GM18511 (cell line): ENCODE measurements around the gene SPPL3.
"Not testable (repeated sequence)": the region's sequence is repeated elsewhere in the genome, so short reads cannot be mapped to it uniquely, and the experiment has no call there.

Experiments used
- ATAC-seq: cut with Tn5 transposase; IDR thresholded peaks from one replicate; pipeline ENCODE4 v1.9.1; 2021; ENCODE audit warnings: mild to moderate bottlenecking, moderate library complexity; ENCODE audit not compliant: unreplicated experiment

The SPPL3 gene

GRCh38 chr12:120845696-120846095, 58.5 kb downstream of the SPPL3 start:
- ATAC-seq = no peak

DNA sequence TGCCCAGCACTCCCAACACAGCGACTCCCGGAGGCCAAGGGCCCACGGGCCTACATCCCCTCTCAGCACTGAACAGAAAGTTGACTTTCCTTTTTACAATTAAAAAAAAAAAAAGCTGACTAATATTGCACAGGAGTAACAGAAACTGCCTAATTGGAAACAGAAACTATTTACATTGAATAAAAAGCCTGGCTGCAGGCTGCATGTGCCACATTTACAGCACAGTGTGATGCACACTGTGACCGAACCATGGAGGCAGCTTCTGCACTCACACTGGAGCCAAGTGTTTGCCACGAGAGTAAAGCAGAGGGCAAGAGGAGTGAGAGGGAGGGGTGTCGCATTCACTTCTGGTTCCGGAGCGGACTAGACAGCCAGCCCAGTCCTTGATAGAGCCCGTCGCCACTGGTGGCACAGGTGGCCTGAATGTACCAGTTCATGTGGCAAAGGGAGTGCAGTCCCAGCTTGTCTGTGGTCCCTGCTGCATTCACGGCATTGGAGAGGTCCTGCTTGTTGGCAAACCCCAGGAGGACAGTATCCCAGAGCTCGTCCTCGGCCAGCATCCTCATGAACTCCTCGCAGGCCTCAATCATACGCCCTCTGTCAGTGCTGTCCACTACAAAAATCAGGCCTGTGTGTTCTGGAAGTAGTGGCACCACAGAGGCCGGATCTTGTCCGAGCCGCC, 59.2 kb downstream of the SPPL3 start:
- no peak for ATAC-seq

- no peak for ATAC-seq
Measured at GRCh38 chr12:120844297-120844696, 59.9 kb downstream of the SPPL3 start.

- ATAC-seq = no peak
Measured at GRCh38 chr12:120843472-120843871, 60.7 kb downstream of the SPPL3 start.

DNA sequence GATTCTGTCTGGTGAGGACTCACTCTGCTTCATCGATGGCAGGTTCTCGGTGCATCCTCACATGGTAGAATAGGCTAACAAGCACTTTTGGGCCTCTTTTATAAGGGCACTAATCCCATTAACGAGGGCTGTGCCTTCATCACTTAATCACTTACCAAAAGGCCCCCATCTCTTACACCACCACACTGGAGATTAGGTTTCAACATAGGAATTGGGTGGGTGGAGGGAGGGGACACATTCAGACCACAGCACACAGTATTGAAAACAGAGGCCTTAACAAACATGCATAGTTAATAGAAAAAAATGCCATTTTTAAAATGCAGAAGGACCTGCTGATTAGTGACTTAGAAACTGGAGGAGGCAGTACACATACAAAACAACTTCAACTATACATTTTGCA, 61.6 kb downstream of the SPPL3 start:
- ATAC-seq = no peak

- no peak for ATAC-seq
Measured at GRCh38 chr12:120841525-120841924, 62.6 kb downstream of the SPPL3 start.

DNA sequence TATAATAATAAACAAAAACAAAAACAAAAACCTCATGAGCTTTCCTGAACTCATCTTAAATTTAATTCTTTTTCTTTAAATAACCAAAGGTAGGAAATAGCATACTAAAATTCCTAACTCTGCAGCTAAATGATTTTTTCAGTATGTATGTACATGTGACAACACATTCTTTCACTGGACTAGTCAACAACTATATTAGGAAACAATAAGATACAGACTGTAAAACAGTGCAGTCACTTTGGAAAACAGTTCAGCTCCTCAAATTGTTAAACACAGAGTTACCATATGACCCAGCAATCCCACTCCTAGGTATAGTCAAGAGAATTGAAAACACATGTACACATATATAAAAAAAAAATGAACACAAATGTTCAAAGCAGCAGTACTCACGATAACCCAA, 64.7 kb downstream of the SPPL3 start:
- no peak for ATAC-seq

- not testable (repeated sequence) for ATAC-seq
Measured at GRCh38 chr12:120838629-120839383, 65.4 kb downstream of the SPPL3 start.

GRCh38 chr12:120836114-120836684, 68.0 kb downstream of the SPPL3 start:
- no peak for ATAC-seq

DNA sequence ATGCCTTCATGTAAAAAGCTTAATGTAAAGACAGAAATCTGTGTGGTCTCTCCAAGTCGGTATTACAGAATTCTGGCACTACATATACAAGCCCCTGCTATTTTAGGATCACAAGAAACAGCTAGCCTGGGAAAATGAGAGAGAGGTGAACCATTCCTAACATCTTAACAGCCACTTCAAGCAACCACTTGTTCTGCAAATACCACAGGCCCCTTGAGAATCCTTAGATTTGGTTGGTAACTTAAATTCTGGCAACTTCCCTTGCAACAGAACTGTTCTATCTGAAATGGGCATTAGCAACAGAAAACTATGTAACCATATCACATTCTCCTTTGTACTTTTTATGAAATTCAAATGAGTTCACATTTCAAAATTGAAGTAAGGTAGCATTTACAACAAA, 68.5 kb downstream of the SPPL3 start:
- no peak for ATAC-seq

GRCh38 chr12:120835304-120835612, 68.9 kb downstream of the SPPL3 start:
- ATAC-seq = no peak

GRCh38 chr12:120834489-120835303, 69.5 kb downstream of the SPPL3 start:
- no peak for ATAC-seq

DNA sequence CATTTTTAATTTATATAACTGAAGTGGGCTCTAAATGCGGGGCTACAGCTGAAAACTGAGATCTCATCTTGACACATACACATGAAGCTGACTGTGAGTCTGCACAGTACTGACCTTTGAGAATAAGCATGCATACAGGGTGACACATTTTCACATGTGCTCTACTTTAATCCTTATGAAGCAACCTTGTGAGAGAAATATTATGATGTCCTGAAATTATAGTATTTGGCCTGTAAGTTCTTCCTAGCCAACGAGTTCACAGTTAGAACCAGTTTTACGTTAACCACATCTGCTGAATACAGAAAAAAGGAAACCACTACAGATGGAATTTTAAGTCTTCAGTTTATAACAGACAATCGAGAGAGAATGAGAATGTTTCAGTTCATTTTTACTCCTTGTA, 70.3 kb downstream of the SPPL3 start:
- ATAC-seq = no peak

GRCh38 chr12:120832737-120833136, 71.4 kb downstream of the SPPL3 start:
- no peak for ATAC-seq

DNA sequence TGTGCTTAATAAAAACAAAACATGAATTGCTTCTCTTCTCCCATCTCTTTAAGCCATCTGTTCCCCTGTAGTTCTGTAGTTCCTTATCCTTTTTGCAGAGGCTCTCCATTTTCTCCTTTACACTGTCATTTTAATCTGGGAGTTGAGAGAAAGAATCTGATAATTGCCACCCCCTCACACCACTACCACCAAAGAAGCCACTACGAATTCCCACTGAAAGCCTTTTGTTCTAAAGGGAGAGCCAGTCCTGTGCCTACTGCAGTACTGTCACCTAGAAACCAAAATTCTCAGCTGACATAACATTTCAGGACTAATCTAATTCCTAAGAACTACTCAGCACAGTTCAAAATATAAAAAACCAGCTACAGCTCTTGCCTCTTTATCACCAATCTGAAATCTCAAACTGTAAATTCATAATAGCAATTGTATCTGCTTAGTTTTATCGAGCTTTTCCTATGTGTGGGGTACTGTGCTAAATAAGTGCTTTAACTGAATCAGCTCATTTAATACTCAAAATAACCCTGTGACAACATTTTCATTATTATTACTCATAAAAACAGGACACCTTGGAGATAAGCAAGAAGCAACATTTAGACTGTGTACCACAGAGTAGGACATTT, 72.4 kb downstream of the SPPL3 start:
- ATAC-seq = no peak

- ATAC-seq = no peak
Measured at GRCh38 chr12:120830966-120831365, 73.2 kb downstream of the SPPL3 start.

DNA sequence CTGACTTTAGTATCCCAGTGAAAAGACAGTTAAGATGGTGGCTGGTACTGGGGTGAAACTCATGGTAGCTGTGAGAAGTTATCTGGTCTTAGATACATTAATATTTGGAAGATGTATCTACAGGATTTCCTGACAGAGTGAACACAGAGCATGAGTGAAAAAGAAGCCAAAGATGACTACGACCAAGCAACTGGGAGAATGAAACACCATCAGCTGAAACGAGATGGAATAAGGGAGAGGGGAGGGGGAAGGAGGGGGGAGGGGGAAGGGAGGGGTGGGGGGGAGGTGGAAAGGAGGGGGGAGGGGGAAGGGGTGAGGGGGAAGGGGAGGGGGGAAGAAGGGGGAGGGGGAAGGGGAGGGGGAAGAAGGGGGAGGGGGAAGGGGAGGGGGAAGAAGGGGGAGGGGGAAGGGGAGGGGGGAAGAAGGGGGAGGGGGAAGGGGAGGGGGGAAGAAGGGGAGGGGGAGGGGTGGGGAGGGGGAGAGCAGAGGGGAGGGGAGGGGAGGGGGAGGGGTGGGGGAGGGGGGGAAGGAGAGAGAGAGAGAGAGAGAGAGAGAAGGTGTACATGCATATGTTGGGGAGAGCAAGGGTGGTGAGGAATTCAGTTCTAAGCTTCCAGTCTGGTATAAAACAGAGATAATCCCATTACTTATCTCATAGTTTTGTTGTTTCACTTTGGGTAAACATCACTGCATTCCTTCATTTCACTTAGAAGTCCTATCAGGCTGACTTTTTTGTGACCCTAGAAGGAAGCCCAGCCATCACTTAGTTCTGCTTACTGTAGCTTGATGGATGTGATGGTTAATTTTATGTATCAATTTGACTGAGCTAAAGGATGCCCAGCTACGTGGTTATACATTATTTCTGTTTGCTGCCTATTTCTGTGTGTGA, 73.9 kb downstream of the SPPL3 start:
- no peak for ATAC-seq

GRCh38 chr12:120826335-120826734, 77.8 kb downstream of the SPPL3 start:
- ATAC-seq = no peak

DNA sequence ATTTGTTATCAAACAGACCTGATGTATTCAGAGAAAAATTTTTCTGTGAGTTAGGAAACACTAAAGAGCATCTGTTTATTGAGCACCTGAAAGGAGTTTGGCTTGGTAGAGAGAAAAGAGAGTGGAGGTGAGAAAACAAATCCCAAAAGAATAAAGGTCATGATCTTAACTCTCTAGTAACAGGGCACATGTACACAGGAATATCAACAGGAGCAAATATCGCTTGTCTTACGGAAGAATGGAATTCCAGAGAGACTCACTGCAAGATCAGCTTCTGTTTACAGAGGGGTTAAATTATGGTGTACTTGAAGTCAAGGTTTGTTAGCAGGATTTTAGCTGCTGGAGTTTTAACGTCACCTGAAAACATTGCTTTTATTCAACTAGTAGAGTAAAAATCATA, 78.8 kb downstream of the SPPL3 start:
- ATAC-seq = no peak

DNA sequence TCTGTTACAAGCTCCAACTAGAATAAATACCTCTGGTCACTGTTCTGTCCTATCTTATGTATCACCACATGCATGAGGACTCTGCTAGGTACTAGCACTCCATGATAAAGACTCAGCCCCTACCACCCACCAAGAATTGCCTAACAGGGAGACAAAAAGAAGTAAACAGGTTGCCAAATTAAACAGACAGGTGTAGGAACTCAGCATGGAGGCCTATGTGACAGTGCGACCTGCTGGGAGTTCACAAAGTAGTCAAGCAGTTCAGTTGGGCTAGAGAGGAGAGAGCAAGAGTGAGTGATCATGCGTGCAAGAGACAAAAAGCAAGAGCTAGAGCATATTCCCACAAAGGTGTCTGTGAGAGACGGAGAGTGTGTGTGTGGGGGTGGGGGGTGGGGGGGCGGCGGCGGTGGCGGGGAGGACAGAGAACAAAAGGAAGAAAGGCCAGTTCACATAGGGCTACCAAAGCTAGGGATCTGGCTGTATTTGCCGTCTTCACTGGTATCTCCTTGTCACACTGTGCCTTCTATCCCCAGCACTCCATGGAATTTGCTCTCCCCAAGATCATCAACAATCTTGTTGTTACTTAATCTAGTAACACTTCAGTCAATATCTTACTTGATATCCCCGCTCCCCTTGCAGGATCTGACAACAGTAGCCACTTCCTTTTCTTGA, 81.2 kb downstream of the SPPL3 start:
- ATAC-seq = no peak
